ENCODE measurements around the gene SPEN. TPM values are rescaled to one million over a fixed set of nuclear protein-coding genes. Genes with fewer than 3 reads are reported as not detected.

SPEN gene
- total and polyA plus RNA-seq, 9 of the 15 experiments (the other 6 are each of a cell fraction or from before 2014, with no cell fraction given) = 5.7 to 87.5 (median 27.2) TPM

- TF ChIP-seq CEBPZ (IDR thresholded peaks at IDR 0.05; ENCODE audit: borderline replicate concordance, low read depth, low read length) (no peak), POLR2AphosphoS2 (IDR thresholded peaks at IDR 0.05; ENCODE audit: low read length) (peak; percentile 96), TEAD2 (tag; IDR thresholded peaks at IDR 0.05) (peak; percentile 46; the same call in 1 of the 2 replicates), RBM14 (IDR thresholded peaks at IDR 0.05; ENCODE audit: borderline replicate concordance, insufficient read depth, low read depth, low read length) (no peak), RERE (CRISPR knock-in tag; IDR thresholded peaks at IDR 0.05; ENCODE audit: borderline replicate concordance) (no peak), REST (IDR thresholded peaks at IDR 0.05; ENCODE audit: borderline replicate concordance) (no peak), REST (CRISPR knock-in tag; IDR thresholded peaks at IDR 0.05; ENCODE audit: low read depth) (peak; percentile 74; the same call in 1 of the 2 replicates), SREBF1 (IDR thresholded peaks at IDR 0.05; ENCODE audit: borderline replicate concordance, low read depth, low read length) (peak; percentile 90; the same call in 1 of the 2 replicates)
Measured at GRCh38 chr1:15835741-15836510, 11.6 kb upstream of the SPEN start (continued).

All from K562 (cell line).